Fibroblast of lung (primary cell): Measurements from ENCODE around the gene TOGARAM1.

Experiments used
- EZH2 ChIP-seq: IDR thresholded peaks from 2 replicates; pipeline ENCODE4 v1.5.1; 2012; ENCODE audit warnings: low read length, control low read depth, mild to moderate bottlenecking; ENCODE audit errors: missing control alignments
- TF ChIP-seq, protein P1 (sequence below), 2 donors: IDR thresholded peaks in 1 of 2; conservative IDR thresholded peaks in 1 of 2; 1 replicate in 1 of 2; 2 replicates in 1 of 2; pipeline ENCODE4 v1.5.1; 2011 to 2012; ENCODE audit warnings: low read length in 2 of 2, control low read depth in 1 of 2, inconsistent platforms in 1 of 2, low read depth in 1 of 2, mild to moderate bottlenecking in 1 of 2

GRCh38 chr14:44956866-44957265 is 5.1 kb upstream of the TOGARAM1 start:
- TF ChIP-seq, protein P1, sequence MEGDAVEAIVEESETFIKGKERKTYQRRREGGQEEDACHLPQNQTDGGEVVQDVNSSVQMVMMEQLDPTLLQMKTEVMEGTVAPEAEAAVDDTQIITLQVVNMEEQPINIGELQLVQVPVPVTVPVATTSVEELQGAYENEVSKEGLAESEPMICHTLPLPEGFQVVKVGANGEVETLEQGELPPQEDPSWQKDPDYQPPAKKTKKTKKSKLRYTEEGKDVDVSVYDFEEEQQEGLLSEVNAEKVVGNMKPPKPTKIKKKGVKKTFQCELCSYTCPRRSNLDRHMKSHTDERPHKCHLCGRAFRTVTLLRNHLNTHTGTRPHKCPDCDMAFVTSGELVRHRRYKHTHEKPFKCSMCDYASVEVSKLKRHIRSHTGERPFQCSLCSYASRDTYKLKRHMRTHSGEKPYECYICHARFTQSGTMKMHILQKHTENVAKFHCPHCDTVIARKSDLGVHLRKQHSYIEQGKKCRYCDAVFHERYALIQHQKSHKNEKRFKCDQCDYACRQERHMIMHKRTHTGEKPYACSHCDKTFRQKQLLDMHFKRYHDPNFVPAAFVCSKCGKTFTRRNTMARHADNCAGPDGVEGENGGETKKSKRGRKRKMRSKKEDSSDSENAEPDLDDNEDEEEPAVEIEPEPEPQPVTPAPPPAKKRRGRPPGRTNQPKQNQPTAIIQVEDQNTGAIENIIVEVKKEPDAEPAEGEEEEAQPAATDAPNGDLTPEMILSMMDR (conservative IDR thresholded peaks at IDR 0.05 in 1 of 2, IDR thresholded peaks at IDR 0.05 in 1 of 2; ENCODE audit: low read depth in 1 of 2, low read length in 2 of 2): no peak
- TF ChIP-seq EZH2: no peak
